Adipocyte (in vitro differentiated cells): ENCODE data around the gene CBFA2T3.

Source experiments
- DNase-seq: peaks from one replicate; pipeline ENCODE4 v3.0.0-alpha.2; 2015; ENCODE audit warnings: low read depth
- H3K27me3 ChIP-seq: replicated peaks from 2 replicates; pipeline ENCODE4 v1.7.0; 2013; ENCODE audit warnings: mild to moderate bottlenecking, low read length, moderate library complexity; ENCODE audit not compliant: control insufficient read depth, insufficient read depth
- H3K36me3 ChIP-seq: 2 replicates; pipeline ENCODE4 v1.7.0; 2013; ENCODE audit warnings: low read length, mild to moderate bottlenecking, moderate library complexity; ENCODE audit not compliant: control insufficient read depth, insufficient read depth, severe bottlenecking
- H3K4me1 ChIP-seq: 2 replicates; pipeline ENCODE4 v1.7.0; 2013; ENCODE audit warnings: mild to moderate bottlenecking, low read length, moderate library complexity; ENCODE audit not compliant: control insufficient read depth, insufficient read depth
- H3K4me3 ChIP-seq: 2 replicates; pipeline ENCODE4 v1.7.0; 2013; ENCODE audit warnings: mild to moderate bottlenecking, low read length, moderate library complexity
- H3K9ac ChIP-seq: 2 replicates; pipeline ENCODE4 v1.7.0; 2013; ENCODE audit warnings: mild to moderate bottlenecking, low read length, moderate library complexity
- H3K9me3 ChIP-seq: 2 replicates; pipeline ENCODE4 v1.7.0; 2013; ENCODE audit warnings: mild to moderate bottlenecking, low read length, moderate library complexity; ENCODE audit not compliant: control insufficient read depth

The CBFA2T3 gene

DNA sequence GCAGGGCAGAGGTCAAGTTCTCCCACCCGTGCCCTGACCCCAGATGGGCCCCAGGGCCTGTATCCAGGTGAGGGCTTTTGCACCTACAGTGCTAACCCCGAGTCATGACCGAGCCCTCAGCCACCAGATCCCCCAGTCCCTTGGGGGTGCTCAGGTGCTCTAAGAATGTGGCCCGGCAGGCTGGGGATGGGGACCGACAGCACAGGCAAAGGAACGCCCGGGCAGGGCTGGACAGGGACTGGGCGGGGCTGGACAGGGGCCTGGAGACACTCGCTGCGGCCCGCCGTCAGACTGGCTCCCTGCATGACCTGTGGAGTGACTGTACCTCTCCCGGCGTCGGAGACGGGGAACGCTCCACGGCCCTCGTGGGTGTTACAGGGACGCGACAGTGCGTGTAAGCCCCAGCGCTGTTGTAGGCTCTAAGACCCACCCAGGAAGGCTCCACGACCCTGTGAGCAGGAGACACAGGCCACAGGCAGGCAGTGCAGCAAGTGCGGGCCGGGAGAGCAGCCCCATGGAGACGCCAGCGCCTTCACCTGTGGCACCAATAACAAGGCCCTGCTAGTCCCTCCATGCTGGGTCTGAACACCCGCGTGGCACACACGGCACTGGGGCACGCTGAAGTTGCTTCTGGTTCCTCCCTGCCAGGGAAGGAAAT, 38.8 kb downstream of the CBFA2T3 start:
- Histone ChIP-seq H3K27me3 (peaks cover 57% of the 10 kb centered on the region), H3K36me3 (no peaks in the 10 kb centered on the region), H3K4me3 (no peak overlapping the region), H3K9ac (no peak overlapping the region), H3K4me1 (peaks cover 6% of the 10 kb centered on the region), H3K9me3 (no peaks in the 10 kb centered on the region)
- DNase-seq = no peak

DNA sequence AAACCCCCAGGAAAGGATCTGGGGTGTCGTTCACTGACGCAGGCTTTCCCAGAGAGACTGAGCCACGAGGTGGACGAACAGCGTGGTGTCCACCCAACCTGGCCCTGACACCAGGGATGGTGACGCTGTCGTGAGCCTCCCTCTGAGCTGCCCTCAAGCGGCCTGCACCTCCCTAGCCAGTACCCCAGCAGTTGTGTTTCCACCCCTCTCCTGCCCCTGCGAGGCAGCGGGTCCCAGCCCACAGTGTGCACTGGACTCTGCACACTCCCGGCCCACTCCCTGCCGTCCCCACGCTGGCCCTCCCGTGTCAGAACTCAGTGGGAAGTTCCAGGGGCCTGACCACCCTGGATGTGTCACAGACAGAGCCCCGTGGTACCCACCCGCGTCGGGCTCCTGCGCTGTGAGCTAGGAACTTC, 39.8 kb downstream of the CBFA2T3 start:
- H3K36me3 ChIP-seq = no peaks in the 10 kb centered on the region
- H3K27me3 ChIP-seq = peaks cover 47% of the 10 kb centered on the region
- no peaks in the 10 kb centered on the region for H3K9me3 ChIP-seq
- H3K9ac ChIP-seq = no peak overlapping the region
- DNase-seq = no peak
- no peak overlapping the region for H3K4me3 ChIP-seq
- peaks cover 6% of the 10 kb centered on the region for H3K4me1 ChIP-seq

DNA sequence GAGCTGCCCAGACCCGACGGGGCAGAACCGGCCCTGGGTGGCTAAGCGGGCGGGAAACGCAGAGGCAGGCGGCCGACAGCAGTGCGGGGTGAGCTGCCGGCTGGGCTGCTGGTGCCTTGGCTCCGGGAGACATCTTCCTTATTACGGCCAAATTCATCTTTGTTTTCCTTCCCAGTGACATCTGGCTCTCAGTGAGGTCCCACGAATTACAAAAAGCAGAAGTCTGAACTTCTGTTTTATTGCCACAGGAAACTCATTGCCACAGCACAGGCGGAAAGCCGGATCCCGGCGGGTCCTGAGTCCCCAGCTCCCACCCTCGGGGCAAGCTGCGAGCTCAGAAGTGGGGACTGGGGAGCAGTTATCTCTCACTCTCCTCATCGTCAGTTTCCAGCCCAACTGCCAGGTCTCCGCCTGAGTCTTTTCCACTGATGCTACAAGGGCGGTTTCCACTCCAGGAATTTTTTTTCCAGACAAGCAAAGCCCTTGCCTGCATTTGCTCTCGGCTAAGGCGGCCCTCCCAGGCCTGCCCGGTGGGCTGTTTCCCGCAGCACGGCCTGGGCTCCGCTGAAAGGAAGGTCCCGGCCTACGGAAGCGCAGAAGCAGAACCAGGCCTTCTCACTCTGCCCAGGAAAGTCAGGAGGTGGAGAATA, 40.3 kb downstream of the CBFA2T3 start:
- peaks cover 44% of the 10 kb centered on the region for H3K27me3 ChIP-seq
- H3K36me3 ChIP-seq = no peaks in the 10 kb centered on the region
- H3K4me1 ChIP-seq = peaks cover 6% of the 10 kb centered on the region
- no peak for DNase-seq
- no peaks in the 10 kb centered on the region for H3K9me3 ChIP-seq
- H3K9ac ChIP-seq = no peak overlapping the region
- H3K4me3 ChIP-seq = no peak overlapping the region

GRCh38 chr16:88936008-88936555, 40.9 kb downstream of the CBFA2T3 start:
- Histone ChIP-seq H3K36me3 (no peaks in the 10 kb centered on the region), H3K9ac (no peak overlapping the region), H3K27me3 (peaks cover 46% of the 10 kb centered on the region), H3K4me3 (no peak overlapping the region), H3K9me3 (no peaks in the 10 kb centered on the region), H3K4me1 (peaks cover 6% of the 10 kb centered on the region)
- DNase-seq = no peak

- Histone ChIP-seq H3K4me3 (no peak overlapping the region), H3K9me3 (no peaks in the 10 kb centered on the region), H3K9ac (no peak overlapping the region), H3K36me3 (no peaks in the 10 kb centered on the region), H3K4me1 (peaks cover 2% of the 10 kb centered on the region), H3K27me3 (peaks cover 37% of the 10 kb centered on the region)
- no peak for DNase-seq
These were observed 42.8 kb downstream of the CBFA2T3 start for GRCh38 chr16:88934066-88934667.

GRCh38 chr16:88932929-88933328, 44.1 kb downstream of the CBFA2T3 start:
- Histone ChIP-seq H3K27me3 (peaks cover 32% of the 10 kb centered on the region), H3K4me3 (no peak overlapping the region), H3K9me3 (no peaks in the 10 kb centered on the region), H3K9ac (no peak overlapping the region), H3K36me3 (no peaks in the 10 kb centered on the region), H3K4me1 (no peaks in the 10 kb centered on the region)
- no peak for DNase-seq

DNA sequence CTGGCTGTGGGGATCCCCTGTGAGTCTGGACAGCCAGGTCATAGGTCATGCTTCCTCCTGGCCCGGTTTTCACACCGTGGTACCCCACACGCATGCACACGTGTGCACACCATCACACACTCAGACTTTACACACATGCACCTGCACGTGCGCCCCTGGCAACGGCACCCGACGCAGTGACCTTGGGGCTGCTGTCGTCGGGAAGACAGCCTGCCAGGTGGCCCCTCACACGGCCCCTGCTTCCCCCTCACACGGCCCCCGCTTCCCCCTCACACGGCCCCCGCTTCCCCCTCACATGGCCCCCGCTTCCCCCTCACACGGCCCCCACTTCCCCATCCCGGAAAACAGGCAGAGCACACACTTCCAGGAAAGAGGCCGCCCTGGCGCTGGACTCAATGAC, 45.1 kb downstream of the CBFA2T3 start:
- Histone ChIP-seq H3K9ac (no peak overlapping the region), H3K27me3 (peaks cover 22% of the 10 kb centered on the region), H3K4me1 (no peaks in the 10 kb centered on the region), H3K9me3 (no peaks in the 10 kb centered on the region), H3K4me3 (no peak overlapping the region), H3K36me3 (no peaks in the 10 kb centered on the region)
- DNase-seq = no peak

DNA sequence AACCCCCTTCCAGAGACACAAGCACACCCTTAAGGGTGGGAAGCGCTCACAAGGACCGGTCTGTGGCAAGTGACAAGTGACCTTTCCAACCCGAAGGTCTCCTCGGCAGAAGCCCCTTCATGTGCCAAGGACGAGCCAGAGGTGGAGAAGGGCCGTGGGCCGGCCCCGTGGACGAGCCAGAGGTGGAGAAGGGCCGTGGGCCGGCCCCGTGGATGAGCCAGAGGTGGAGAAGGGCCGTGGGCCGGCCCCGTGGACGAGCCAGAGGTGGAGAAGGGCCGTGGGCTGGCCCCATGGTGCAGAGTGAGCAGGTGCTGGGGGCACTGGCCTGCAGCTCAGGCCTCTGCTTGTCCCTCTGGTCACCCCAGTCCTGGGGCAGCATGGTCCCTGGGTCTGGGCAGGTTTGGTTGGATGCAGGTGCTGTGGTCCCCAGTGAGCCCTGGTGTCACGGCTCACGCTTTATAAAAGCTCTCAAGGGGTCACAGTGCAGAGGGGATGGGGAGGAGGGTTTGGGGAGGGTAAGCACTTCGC, 45.6 kb downstream of the CBFA2T3 start:
- no peak overlapping the region for H3K4me3 ChIP-seq
- H3K36me3 ChIP-seq = no peaks in the 10 kb centered on the region
- H3K4me1 ChIP-seq = no peaks in the 10 kb centered on the region

DNA sequence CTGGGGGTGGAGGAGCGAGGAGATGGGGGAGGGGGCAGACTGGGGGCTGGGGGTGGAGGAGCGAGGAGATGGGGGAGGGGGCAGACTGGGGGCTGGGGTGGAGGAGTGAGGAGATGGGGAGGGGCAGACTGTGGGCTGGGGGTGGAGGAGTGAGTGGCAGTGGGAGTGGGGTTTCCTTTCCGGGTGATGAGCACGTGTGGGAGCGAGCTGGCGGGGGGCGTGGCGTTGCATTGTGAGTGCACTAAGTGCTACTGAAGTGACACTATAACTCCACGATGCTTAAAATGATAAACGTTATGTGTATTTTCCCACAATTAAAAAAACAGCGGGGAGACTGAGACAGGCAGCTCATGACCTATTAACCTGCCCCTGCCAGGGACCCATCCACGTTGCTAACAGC, 46.3 kb downstream of the CBFA2T3 start:
- Histone ChIP-seq H3K27me3 (peaks cover 24% of the 10 kb centered on the region), H3K4me3 (no peak overlapping the region), H3K4me1 (no peaks in the 10 kb centered on the region), H3K9me3 (no peaks in the 10 kb centered on the region), H3K9ac (no peak overlapping the region), H3K36me3 (no peaks in the 10 kb centered on the region)
- DNase-seq = no peak

More for the DNA sequence above, 45.6 kb downstream of the CBFA2T3 start:
- DNase-seq = no peak
- peaks cover 21% of the 10 kb centered on the region for H3K27me3 ChIP-seq
- H3K9me3 ChIP-seq = no peaks in the 10 kb centered on the region
- no peak overlapping the region for H3K9ac ChIP-seq

GRCh38 chr16:88929091-88929445, 47.9 kb downstream of the CBFA2T3 start:
- Histone ChIP-seq H3K4me3 (no peak overlapping the region), H3K4me1 (peaks cover 13% of the 10 kb centered on the region), H3K9ac (no peak overlapping the region), H3K9me3 (no peaks in the 10 kb centered on the region), H3K27me3 (peaks cover 18% of the 10 kb centered on the region), H3K36me3 (no peaks in the 10 kb centered on the region)
- no peak for DNase-seq

GRCh38 chr16:88928405-88929090, 48.5 kb downstream of the CBFA2T3 start:
- DNase-seq = no peak
- Histone ChIP-seq H3K9ac (no peak overlapping the region), H3K27me3 (peaks cover 18% of the 10 kb centered on the region), H3K4me1 (peaks cover 13% of the 10 kb centered on the region), H3K36me3 (no peaks in the 10 kb centered on the region), H3K9me3 (no peaks in the 10 kb centered on the region), H3K4me3 (no peak overlapping the region)
